GM12878 (cell line): Measurements from ENCODE around the gene IQCC. TPM values are rescaled to one million over a fixed set of nuclear protein-coding genes. Genes with fewer than 3 reads are reported as not detected.

ENCODE experiments used
- BCL11A ChIP-seq: IDR thresholded peaks from 2 replicates; pipeline ENCODE4 v1.6.1; 2011; ENCODE audit warnings: low read depth, low read length
- CHD1 ChIP-seq: IDR thresholded peaks from 2 replicates; pipeline ENCODE4 v1.6.1; 2012; ENCODE audit warnings: low read depth, low read length, improper control_type of control experiment
- CREB1 ChIP-seq: IDR thresholded peaks from 2 replicates; pipeline ENCODE4 v1.6.1; 2012; ENCODE audit warnings: low read depth, mild to moderate bottlenecking, inconsistent platforms
- EGR1 ChIP-seq, 2 experiments: IDR thresholded peaks; 1 replicate in 1 of 2; 2 replicates in 1 of 2; pipeline ENCODE4 v1.6.1; 2011 to 2012; ENCODE audit warnings: low read depth in 2 of 2, low read length in 2 of 2, borderline replicate concordance in 1 of 2, mild to moderate bottlenecking in 1 of 2, moderate library complexity in 1 of 2
- EP300 ChIP-seq, 2 experiments: fragments of 150-350 bp in 1 of 2; IDR thresholded peaks; 2 replicates each; pipeline ENCODE4 v1.6.1; 2011 to 2012; ENCODE audit warnings: low read depth in 2 of 2, low read length in 2 of 2, borderline replicate concordance in 1 of 2, improper control_type of control experiment in 1 of 2, inconsistent platforms in 1 of 2; ENCODE audit not compliant: control insufficient read depth in 1 of 2
- IKZF1 ChIP-seq: fragments of 450-650 bp; conservative IDR thresholded peaks from 2 replicates; pipeline ENCODE4 v1.6.1; 2017; ENCODE audit warnings: antibody characterized with exemption, mild to moderate bottlenecking
- MEF2A ChIP-seq: IDR thresholded peaks from 2 replicates; pipeline ENCODE4 v1.6.1; 2011; ENCODE audit warnings: low read depth, mild to moderate bottlenecking, low read length, moderate library complexity; ENCODE audit not compliant: insufficient read depth
- NR2C1 ChIP-seq: fragments of 450-650 bp; IDR thresholded peaks from 2 replicates; pipeline ENCODE4 v1.6.1; 2017; ENCODE audit warnings: antibody characterized with exemption, mild to moderate bottlenecking, moderate library complexity
- POLR2AphosphoS2 ChIP-seq: IDR thresholded peaks from 2 replicates; pipeline ENCODE4 v1.6.1; 2011; ENCODE audit warnings: low read depth, mild to moderate bottlenecking, low read length, improper control_type of control experiment, moderate library complexity
- POU2F2 ChIP-seq: IDR thresholded peaks from 3 replicates; pipeline ENCODE4 v1.6.1; 2011; ENCODE audit warnings: low read depth, mild to moderate bottlenecking, low read length, borderline replicate concordance
- RUNX3 ChIP-seq: IDR thresholded peaks from 2 replicates; pipeline ENCODE4 v1.6.1; 2012; ENCODE audit warnings: low read length, inconsistent platforms
- SIN3A ChIP-seq: IDR thresholded peaks from 2 replicates; pipeline ENCODE4 v1.6.1; 2012; ENCODE audit warnings: low read depth, low read length, improper control_type of control experiment
- SP1 ChIP-seq: IDR thresholded peaks from one replicate; pipeline ENCODE4 v1.6.1; 2011; ENCODE audit warnings: low read depth, low read length
- SPI1 ChIP-seq: IDR thresholded peaks from 2 replicates; pipeline ENCODE4 v1.6.1; 2011; ENCODE audit warnings: low read depth, mild to moderate bottlenecking, low read length, moderate library complexity, borderline replicate concordance; ENCODE audit not compliant: insufficient read depth
- TCF3 ChIP-seq: IDR thresholded peaks from 2 replicates; pipeline ENCODE4 v1.6.1; 2012; ENCODE audit warnings: low read depth, mild to moderate bottlenecking, low read length, borderline replicate concordance; ENCODE audit not compliant: insufficient read depth
- ZBED1 ChIP-seq: IDR thresholded peaks from 2 replicates; pipeline ENCODE4 v1.6.1; 2016; ENCODE audit warnings: borderline replicate concordance
- ZZZ3 ChIP-seq: IDR thresholded peaks from 2 replicates; pipeline ENCODE4 v1.6.1; 2011; ENCODE audit warnings: low read depth; ENCODE audit not compliant: control insufficient read depth, insufficient read length
- polyA plus RNA-seq, 11 experiments: library from polyadenylated mRNA; depleted of rRNA in 4 of 11; unstranded in 6 of 11; stranded (reverse) in 5 of 11; fragments of >200 nt; fragmentation: Nextera tagmentation in 4 of 11; fragmentation: Illumina TruSeq in 1 of 11; extraction: Ambion mirVana in 4 of 11; extraction: Trizol in 1 of 11; gene quantifications; 1 replicate in 1 of 11; 2 replicates in 10 of 11; pipeline versions ENCODE4 v1.2.1 to v1.2.3, GENCODE V29; 2011 to 2016; ENCODE audit warnings: inconsistent platforms in 2 of 11, missing spikeins in 2 of 11, low read depth in 1 of 11
- total RNA-seq, 4 experiments: library from RNA; depleted of rRNA in 3 of 4; stranded (reverse); fragments of >200 nt in 3 of 4; fragmentation: Illumina TruSeq in 1 of 4; extraction: Trizol in 1 of 4; gene quantifications; 2 replicates each; pipeline versions ENCODE4 v1.2.1 to v1.2.3, GENCODE V29; 2013 to 2021
- TF ChIP-seq, protein P1 (sequence below): IDR thresholded peaks from 2 replicates; pipeline ENCODE4 v1.6.1; 2012; ENCODE audit warnings: low read depth, low read length, improper control_type of control experiment
- TF ChIP-seq, protein P2 (sequence below): fragments of 450-650 bp; formaldehyde crosslinking; IDR thresholded peaks from 2 replicates; pipeline ENCODE4 v1.5.0; 2022; ENCODE audit warnings: mild to moderate bottlenecking, missing genetic modification characterization
- TF ChIP-seq, protein P3 (sequence below): IDR thresholded peaks from 2 replicates; pipeline ENCODE4 v1.6.1; 2011; ENCODE audit warnings: borderline replicate concordance, low read depth, mild to moderate bottlenecking, moderate library complexity, mixed read lengths, low read length; ENCODE audit not compliant: insufficient read depth; ENCODE audit errors: extremely low read length

Gene IQCC
- total and polyA plus RNA-seq, 10 of the 15 experiments (the other 5 are each of a cell fraction or from before 2014, with no cell fraction given): 2.1 to 6.8 (median 4.9) TPM

DNA sequence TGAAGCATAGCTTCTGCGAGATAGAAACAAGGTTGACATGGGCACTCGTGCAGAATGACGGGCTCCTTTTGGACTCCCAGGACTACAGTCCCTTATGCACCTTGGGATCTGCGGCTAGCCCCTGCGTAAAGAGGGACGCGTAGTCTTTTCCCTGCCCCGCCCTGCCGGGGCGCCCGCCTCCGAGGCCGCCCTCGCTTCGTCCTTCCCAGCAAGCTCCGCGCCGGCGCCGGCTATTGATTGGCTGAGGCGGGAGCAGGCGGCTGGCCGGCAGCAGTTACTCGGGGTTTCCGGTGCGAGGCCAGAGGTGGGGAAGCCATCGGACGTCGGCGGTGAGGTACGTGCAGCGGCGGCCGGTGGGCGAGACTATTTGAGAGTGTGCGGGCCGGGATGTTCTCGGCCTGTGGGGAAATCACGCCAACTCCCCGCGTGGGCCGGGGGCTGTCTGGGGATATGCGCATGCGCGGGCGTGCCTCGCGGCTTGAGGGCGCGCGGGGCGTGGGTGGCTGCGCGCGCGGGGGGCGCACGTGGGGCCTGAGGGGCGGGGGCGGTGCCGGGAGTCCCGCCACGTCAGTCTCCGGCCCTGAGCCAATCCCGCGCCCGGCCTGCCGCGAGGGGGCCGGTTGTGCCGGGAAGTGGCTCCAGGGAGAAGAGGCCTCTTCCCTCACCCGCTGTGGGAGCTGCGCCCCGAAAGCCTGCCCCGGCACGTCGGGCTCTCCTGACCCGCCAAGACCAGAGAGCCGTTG lies 25.9 kb upstream of the IQCC start, which contains the start of gene TXLNA (continued):
- TF ChIP-seq, protein P1, sequence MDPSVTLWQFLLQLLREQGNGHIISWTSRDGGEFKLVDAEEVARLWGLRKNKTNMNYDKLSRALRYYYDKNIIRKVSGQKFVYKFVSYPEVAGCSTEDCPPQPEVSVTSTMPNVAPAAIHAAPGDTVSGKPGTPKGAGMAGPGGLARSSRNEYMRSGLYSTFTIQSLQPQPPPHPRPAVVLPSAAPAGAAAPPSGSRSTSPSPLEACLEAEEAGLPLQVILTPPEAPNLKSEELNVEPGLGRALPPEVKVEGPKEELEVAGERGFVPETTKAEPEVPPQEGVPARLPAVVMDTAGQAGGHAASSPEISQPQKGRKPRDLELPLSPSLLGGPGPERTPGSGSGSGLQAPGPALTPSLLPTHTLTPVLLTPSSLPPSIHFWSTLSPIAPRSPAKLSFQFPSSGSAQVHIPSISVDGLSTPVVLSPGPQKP: peak; percentile 73
- no peak for TF ChIP-seq ZZZ3
- no peak for TF ChIP-seq CHD1
- peak; percentile 77; the same call in 1 of the 3 replicates for TF ChIP-seq POU2F2
- TF ChIP-seq, protein P2, sequence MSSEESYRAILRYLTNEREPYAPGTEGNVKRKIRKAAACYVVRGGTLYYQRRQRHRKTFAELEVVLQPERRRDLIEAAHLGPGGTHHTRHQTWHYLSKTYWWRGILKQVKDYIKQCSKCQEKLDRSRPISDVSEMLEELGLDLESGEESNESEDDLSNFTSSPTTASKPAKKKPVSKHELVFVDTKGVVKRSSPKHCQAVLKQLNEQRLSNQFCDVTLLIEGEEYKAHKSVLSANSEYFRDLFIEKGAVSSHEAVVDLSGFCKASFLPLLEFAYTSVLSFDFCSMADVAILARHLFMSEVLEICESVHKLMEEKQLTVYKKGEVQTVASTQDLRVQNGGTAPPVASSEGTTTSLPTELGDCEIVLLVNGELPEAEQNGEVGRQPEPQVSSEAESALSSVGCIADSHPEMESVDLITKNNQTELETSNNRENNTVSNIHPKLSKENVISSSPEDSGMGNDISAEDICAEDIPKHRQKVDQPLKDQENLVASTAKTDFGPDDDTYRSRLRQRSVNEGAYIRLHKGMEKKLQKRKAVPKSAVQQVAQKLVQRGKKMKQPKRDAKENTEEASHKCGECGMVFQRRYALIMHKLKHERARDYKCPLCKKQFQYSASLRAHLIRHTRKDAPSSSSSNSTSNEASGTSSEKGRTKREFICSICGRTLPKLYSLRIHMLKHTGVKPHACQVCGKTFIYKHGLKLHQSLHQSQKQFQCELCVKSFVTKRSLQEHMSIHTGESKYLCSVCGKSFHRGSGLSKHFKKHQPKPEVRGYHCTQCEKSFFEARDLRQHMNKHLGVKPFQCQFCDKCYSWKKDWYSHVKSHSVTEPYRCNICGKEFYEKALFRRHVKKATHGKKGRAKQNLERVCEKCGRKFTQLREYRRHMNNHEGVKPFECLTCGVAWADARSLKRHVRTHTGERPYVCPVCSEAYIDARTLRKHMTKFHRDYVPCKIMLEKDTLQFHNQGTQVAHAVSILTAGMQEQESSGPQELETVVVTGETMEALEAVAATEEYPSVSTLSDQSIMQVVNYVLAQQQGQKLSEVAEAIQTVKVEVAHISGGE (CRISPR knock-in tag): 0 out of 2 replicates have a peak, but pooled peaks have one; percentile 20
- TF ChIP-seq NR2C1: peak; percentile 68
- TF ChIP-seq POLR2AphosphoS2: peak; percentile 74; the same call in 1 of the 2 replicates
- peak; percentile 59; the same call in 1 of the 2 replicates for TF ChIP-seq SIN3A
- TF ChIP-seq ZBED1: no peak
- TF ChIP-seq CREB1: peak; percentile 46
- TF ChIP-seq BCL11A: no peak
- TF ChIP-seq, protein P3, sequence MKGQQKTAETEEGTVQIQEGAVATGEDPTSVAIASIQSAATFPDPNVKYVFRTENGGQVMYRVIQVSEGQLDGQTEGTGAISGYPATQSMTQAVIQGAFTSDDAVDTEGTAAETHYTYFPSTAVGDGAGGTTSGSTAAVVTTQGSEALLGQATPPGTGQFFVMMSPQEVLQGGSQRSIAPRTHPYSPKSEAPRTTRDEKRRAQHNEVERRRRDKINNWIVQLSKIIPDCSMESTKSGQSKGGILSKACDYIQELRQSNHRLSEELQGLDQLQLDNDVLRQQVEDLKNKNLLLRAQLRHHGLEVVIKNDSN: peak; percentile 77
- no peak for TF ChIP-seq MEF2A
- peak; percentile 27 for TF ChIP-seq RUNX3
- TF ChIP-seq SPI1: no peak
- TF ChIP-seq EGR1 (IDR thresholded peaks at IDR 0.05; ENCODE audit: borderline replicate concordance in 1 of 2, low read depth in 2 of 2, low read length in 2 of 2): peak; percentile 57 to 99
- peak; percentile 90 for TF ChIP-seq IKZF1
- TF ChIP-seq SP1: no peak
- peak; percentile 53; the same call in 1 of the 2 replicates for TF ChIP-seq TCF3
- TF ChIP-seq EP300 (IDR thresholded peaks at IDR 0.05; ENCODE audit: borderline replicate concordance in 1 of 2, control insufficient read depth in 1 of 2, low read depth in 2 of 2, low read length in 2 of 2): peak in 1 of 2 experiments; percentile 33; a peak in 1 of 4 replicates
